K562 (cell line): ENCODE results near the gene MSL2. TPM values are rescaled to one million over a fixed set of nuclear protein-coding genes. Genes with fewer than 3 reads are reported as not detected.

ENCODE experiments used
- ATAC-seq: fragments of 200-7000 bp; cut with Tn5 transposase; 3 replicates; pipeline ENCODE4 v1.9.1; 2020; ENCODE audit warnings: moderate library complexity
- BruUV-seq: library from RNA; stranded (reverse); fragments of 400-500 nt; replicated peaks from 2 replicates; lab custom pipeline; 2021; lab: Mats Ljungman, UMichigan
- CTCF ChIA-PET: fragments of 300-600 bp; formaldehyde crosslinking; extraction: SDS; loops from one replicate; lab custom pipeline; 2021; ENCODE audit warnings: low intra/inter-chr PET ratio; lab: Yijun Ruan, JAX
- POLR2A ChIA-PET: fragments of 300-600, 350-650 bp; sonication (Branson Sonifier 250); formaldehyde crosslinking; extraction: SDS; loops from one replicate; lab custom pipeline; 2021; ENCODE audit warnings: antibody characterized with exemption, inconsistent platforms; lab: Yijun Ruan, JAX
- DNase-seq, 4 experiments: peaks; one replicate each; pipeline versions ENCODE4 v3.0.0 to v3.0.0-alpha.2; 2011 to 2018; ENCODE audit warnings: low spot score in 3 of 4, mixed read lengths in 3 of 4; ENCODE audit errors: extremely low read depth in 1 of 4
- FAIRE-seq: peaks from 2 replicates; lab custom pipeline; 2011; peaks lifted over from hg19 to GRCh38; lab: Jason Lieb, UNC
- H2AFZ ChIP-seq: 2 replicates; pipeline ENCODE4 v1.6.0; 2011; ENCODE audit warnings: low read depth, low read length, control low read depth, inconsistent platforms
- H3K27ac ChIP-seq: fragments of 200-600 bp; 3 replicates; pipeline ENCODE4 v1.8.0; 2011; ENCODE audit warnings: low read depth, mild to moderate bottlenecking, control low read depth, inconsistent platforms, low read length, moderate library complexity, mixed read lengths; ENCODE audit errors: extremely low read depth
- H3K27me3 ChIP-seq, 2 experiments: fragments of 300-600 bp in 1 of 2; 2 replicates in 1 of 2; 3 replicates in 1 of 2; pipeline versions ENCODE4 v1.6.0 to v1.8.0; 2011; ENCODE audit warnings: inconsistent platforms in 2 of 2, low read length in 2 of 2, mild to moderate bottlenecking in 1 of 2, mixed read lengths in 1 of 2, moderate library complexity in 1 of 2; ENCODE audit not compliant: control insufficient read depth in 2 of 2, insufficient read depth in 2 of 2
- H3K36me3 ChIP-seq: fragments of 300-600 bp; 3 replicates; pipeline ENCODE4 v1.8.0; 2011; ENCODE audit warnings: mild to moderate bottlenecking, low read length, inconsistent platforms; ENCODE audit not compliant: control insufficient read depth, insufficient read depth
- H3K4me1 ChIP-seq, 2 experiments: fragments of 200-600 bp in 1 of 2; replicated peaks in 1 of 2; 2 replicates in 1 of 2; 3 replicates in 1 of 2; pipeline versions ENCODE4 v1.5.1 to v1.8.0; 2011; ENCODE audit warnings: inconsistent platforms in 2 of 2, low read length in 2 of 2, mild to moderate bottlenecking in 1 of 2, mixed read lengths in 1 of 2, moderate library complexity in 1 of 2; ENCODE audit not compliant: control insufficient read depth in 2 of 2, insufficient read depth in 2 of 2
- H3K4me2 ChIP-seq: 2 replicates; pipeline ENCODE4 v1.6.1; 2011; ENCODE audit warnings: low read length, control low read depth, inconsistent platforms, mixed read lengths; ENCODE audit not compliant: insufficient read depth
- H3K4me3 ChIP-seq: fragments of 200-600 bp; sonication (generic), shearing (Covaris generic); 2 replicates; pipeline ENCODE4 v1.5.1; 2016; ENCODE audit warnings: control low read depth, inconsistent platforms
- H3K79me2 ChIP-seq: fragments of 200-600 bp; 3 replicates; pipeline ENCODE4 v1.8.0; 2011; ENCODE audit warnings: low read length, inconsistent platforms; ENCODE audit not compliant: control insufficient read depth, insufficient read depth
- H3K9ac ChIP-seq, 2 experiments: 2 replicates each; pipeline versions ENCODE4 v1.6.0 to v1.6.1; 2011; ENCODE audit warnings: low read depth in 2 of 2, low read length in 2 of 2, control low read depth in 1 of 2, inconsistent platforms in 1 of 2, mild to moderate bottlenecking in 1 of 2, mixed read lengths in 1 of 2; ENCODE audit not compliant: insufficient read depth in 1 of 2
- H3K9me1 ChIP-seq: one replicate; pipeline ENCODE4 v1.6.0; 2011; ENCODE audit warnings: inconsistent platforms, mild to moderate bottlenecking, low read length, moderate library complexity; ENCODE audit not compliant: control insufficient read depth, insufficient read depth
- H3K9me3 ChIP-seq: replicated peaks from 2 replicates; pipeline ENCODE4 v1.5.1; 2011; ENCODE audit warnings: low read depth, low read length, inconsistent platforms; ENCODE audit not compliant: control insufficient read depth, insufficient read depth
- H4K20me1 ChIP-seq: replicated peaks from 2 replicates; pipeline ENCODE4 v1.6.1; 2011; ENCODE audit warnings: low read length, inconsistent platforms, mixed read lengths; ENCODE audit not compliant: control insufficient read depth, insufficient read depth
- NFXL1 ChIP-seq: fragments of 450-650 bp; formaldehyde crosslinking; IDR thresholded peaks from 2 replicates; pipeline ENCODE4 v1.4.0; 2021; ENCODE audit warnings: mild to moderate bottlenecking
- ZFX ChIP-seq: sonication (generic); formaldehyde crosslinking; IDR thresholded peaks from 2 replicates; pipeline ENCODE4 v1.8.0; 2022; ENCODE audit warnings: mild to moderate bottlenecking, missing genetic modification reagents, moderate library complexity
- ZKSCAN8 ChIP-seq: fragments of 200-800 bp; sonication (Bioruptor generic); IDR thresholded peaks from 2 replicates; pipeline ENCODE4 v1.6.1; 2016; ENCODE audit warnings: missing genetic modification characterization, missing compliant biosample characterization
- WGBS: fragments of 100-300 bp; shearing (Covaris generic); methylation state at CpG from one replicate; pipeline ENCODE4 v1.1.6; 2016; ENCODE audit warnings: low coverage, mixed read lengths; ENCODE audit not compliant: insufficient coverage; ENCODE audit errors: missing lambda C conversion rate; 5-methylcytosine and 5-hydroxymethylcytosine counted together
- in situ Hi-C: fragments of 300-500 bp; cut with MboI; formaldehyde crosslinking; loops from 4 replicates; pipeline ENCODE4 v1.15.0; 2018; ENCODE audit warnings: inconsistent platforms, mixed read lengths
- intact Hi-C: fragments of 100-400 bp; cut with micrococcal nuclease; formaldehyde crosslinking; loops from 2 replicates; pipeline ENCODE4 v1.14.2; 2022
- polyA plus RNA-seq, 8 experiments: library from polyadenylated mRNA; depleted of rRNA in 4 of 8; stranded (reverse) in 5 of 8; unstranded in 3 of 8; fragments of >200 nt; fragmentation: Nextera tagmentation in 2 of 8; fragmentation: Illumina TruSeq in 1 of 8; extraction: Ambion mirVana in 2 of 8; extraction: Trizol in 1 of 8; gene quantifications; 2 replicates each; pipeline versions ENCODE4 v1.2.1 to v1.2.3, GENCODE V29; 2011 to 2014; ENCODE audit warnings: inconsistent platforms in 1 of 8, missing spikeins in 1 of 8
- total RNA-seq, 7 experiments: library from RNA; depleted of rRNA in 6 of 7; stranded (reverse); fragments of >200 nt in 6 of 7; fragmentation: Illumina TruSeq in 2 of 7; extraction: Trizol in 2 of 7; gene quantifications; 2 replicates each; pipeline versions ENCODE4 v1.2.1 to v1.2.3, GENCODE V29; 2011 to 2021; ENCODE audit warnings: low replicate concordance in 1 of 7

Gene MSL2
- total and polyA plus RNA-seq, 9 of the 15 experiments (the other 6 are each of a cell fraction or from before 2014, with no cell fraction given), result 1.9 to 19.9 (median 9.1) TPM

DNA sequence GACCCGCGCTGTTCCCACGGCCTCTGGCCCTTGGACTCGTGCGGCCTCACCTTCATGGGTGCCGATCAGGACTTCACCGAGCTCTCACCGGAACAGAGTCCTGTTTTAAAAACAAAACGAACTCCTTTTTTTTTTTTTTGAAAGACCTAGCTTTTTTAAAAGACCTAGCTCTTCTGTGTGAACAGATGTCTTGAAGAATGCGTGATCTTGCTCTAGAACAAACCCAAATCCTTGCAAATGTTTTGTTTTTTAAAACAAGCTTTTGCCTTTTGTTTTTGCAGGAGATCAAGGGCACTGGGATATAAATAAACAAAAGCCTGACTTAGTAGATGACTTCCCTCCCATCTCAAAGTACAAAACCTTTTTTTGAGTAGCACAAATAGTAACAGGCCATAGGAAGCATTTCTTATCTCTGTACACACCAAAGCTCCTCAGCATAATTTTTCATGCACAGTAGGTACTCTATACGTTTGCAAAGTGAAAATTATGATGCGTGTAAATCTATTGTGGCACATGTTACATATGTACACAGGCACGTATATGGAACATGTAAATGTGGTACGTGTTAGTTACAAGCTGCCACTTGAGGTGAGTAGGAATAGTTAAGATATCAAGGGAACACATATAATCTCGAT, 1.1 kb upstream of the MSL2 start:
- Histone ChIP-seq H3K36me3 (peaks cover 6% of the 10 kb centered on the region; the same call in 2 of the 3 replicates), H3K27me3 (no peaks in the 10 kb centered on the region), H3K4me3 (peak overlapping the region; percentile 76), H2AFZ (peak overlapping the region; percentile 95), H4K20me1 (peaks cover 29% of the 10 kb centered on the region), H3K4me1 (peaks cover 3 to 12% of the 10 kb centered on the region in 2 experiments; a peak in 4 of 5 replicates), H3K27ac (peak overlapping the region; percentile 99), H3K9me3 (no peaks in the 10 kb centered on the region), H3K9me1 (no peaks in the 10 kb centered on the region), H3K9ac (peak overlapping the region; percentile 89 to 98)
- POLR2A ChIA-PET, result interaction anchor here (0.8 to 3.8 kb wide), 11 partner anchors 10 to 555 kb away, joined by 3 to 21 read pairs (median 4); partner anchors contain the start of gene STAG1
- ATAC-seq (no peak), FAIRE-seq (no peak), DNase-seq (no peak)
- CTCF ChIA-PET, result no interaction called here
- 4% methylated on average over 14 of the region's 15 CpGs for WGBS
- intact Hi-C loops, result loop anchor here (2.0 to 5.0 kb wide), 2 partner anchors 54 to 120 kb away; partner anchors contain the start of gene PCCB
- TSS peak; percentile 86 for BruUV-seq
- TF ChIP-seq ZFX (CRISPR knock-in tag) (peak; percentile 2; the same call in 1 of the 2 replicates), NFXL1 (CRISPR knock-in tag) (no peak), ZKSCAN8 (peak; percentile 43; the same call in 1 of the 2 replicates)
- TF ChIP-seq, all 486 proteins: peak for 2
- Histone ChIP-seq H3K4me2 (peak overlapping the region; percentile 87), H3K79me2 (peaks cover 45% of the 10 kb centered on the region)
- in situ Hi-C loops, result no loop called here
